Activated T-helper 1 cell treated with anti-CD3 and anti-CD28 coated beads, Interleukin-12 subunit alpha, Interleukin-12 subunit beta, Interleukin-2, Interleukin-4 antibody, amounts not matched to agents 30 ng/mL and 10 ng/mL and 1 ng/mL, durations not matched to agents 14 hours and 24 hours and 36 hours (primary cell): Measurements from ENCODE around the gene PPM1E. TPM values are rescaled to one million over a fixed set of nuclear protein-coding genes. Genes with fewer than 3 reads are reported as not detected.
"Not testable (repeated sequence)": the region's sequence is repeated elsewhere in the genome, so short reads cannot be mapped to it uniquely, and the experiment has no call there.

Source experiments
- DNase-seq: peaks from one replicate; pipeline ENCODE4 v3.0.0; 2021; ENCODE audit warnings: low spot score
- H3K27ac Mint-ChIP-seq: one replicate; pipeline ENCODE4 v1.8.0; 2021; ENCODE audit warnings: mild to moderate bottlenecking, mixed read lengths
- H3K27me3 Mint-ChIP-seq: one replicate; pipeline ENCODE4 v1.8.0; 2022; ENCODE audit warnings: mild to moderate bottlenecking, moderate library complexity, mixed read lengths; ENCODE audit not compliant: insufficient read depth
- H3K36me3 Mint-ChIP-seq: one replicate; pipeline ENCODE4 v1.8.0; 2021; ENCODE audit warnings: low read depth, mixed read lengths
- H3K4me1 Mint-ChIP-seq: one replicate; pipeline ENCODE4 v1.8.0; 2021; ENCODE audit warnings: low read depth, mixed read lengths
- H3K4me3 Mint-ChIP-seq: one replicate; pipeline ENCODE4 v1.8.0; 2021; ENCODE audit warnings: mild to moderate bottlenecking, moderate library complexity, mixed read lengths
- H3K9me3 Mint-ChIP-seq: one replicate; pipeline ENCODE4 v1.8.0; 2021; ENCODE audit warnings: mixed read lengths
- intact Hi-C: fragments of 100-400 bp; cut with micrococcal nuclease; formaldehyde crosslinking; loops from one replicate; pipeline ENCODE4 v1.15.1; 2024
- total RNA-seq: library from RNA; stranded (reverse); gene quantifications from 2 replicates; pipeline ENCODE4 v1.2.3, GENCODE V29; 2022

The PPM1E gene
- total RNA-seq, 1 donor from 2014 or later: 0.03 TPM

- peaks cover 10% of the 10 kb centered on the region for H3K27me3 Mint-ChIP-seq
- H3K4me1 Mint-ChIP-seq: no peaks in the 10 kb centered on the region
- H3K4me3 Mint-ChIP-seq: no peak overlapping the region
- intact Hi-C loops: no loop called here
- H3K36me3 Mint-ChIP-seq: no peaks in the 10 kb centered on the region
- no peak overlapping the region for H3K27ac Mint-ChIP-seq
- no peaks in the 10 kb centered on the region for H3K9me3 Mint-ChIP-seq
- DNase-seq: no peak
Observed at GRCh38 chr17:58829172-58829637, 73.6 kb downstream of the PPM1E start.

- no peak for DNase-seq
- Mint-ChIP-seq H3K27ac (no peak overlapping the region), H3K9me3 (no peaks in the 10 kb centered on the region), H3K4me1 (no peaks in the 10 kb centered on the region), H3K27me3 (peaks cover 12% of the 10 kb centered on the region), H3K36me3 (no peaks in the 10 kb centered on the region), H3K4me3 (no peak overlapping the region)
- intact Hi-C loops: no loop called here
Observed at GRCh38 chr17:58831780-58832179, 76.1 kb downstream of the PPM1E start.

GRCh38 chr17:58832514-58832913 lies 76.9 kb downstream of the PPM1E start:
- Mint-ChIP-seq H3K4me3 (no peak overlapping the region), H3K27ac (no peak overlapping the region), H3K4me1 (no peaks in the 10 kb centered on the region), H3K36me3 (no peaks in the 10 kb centered on the region), H3K9me3 (no peaks in the 10 kb centered on the region), H3K27me3 (peaks cover 12% of the 10 kb centered on the region)
- DNase-seq: no peak
- intact Hi-C loops: no loop called here

- DNase-seq: no peak
- intact Hi-C loops: no loop called here
- H3K27ac Mint-ChIP-seq: no peak overlapping the region
Observed at GRCh38 chr17:58837699-58838098, 82.0 kb downstream of the PPM1E start.

GRCh38 chr17:58840820-58841612 lies 85.4 kb downstream of the PPM1E start:
- DNase-seq: no peak
- peaks cover 19% of the 10 kb centered on the region for H3K27me3 Mint-ChIP-seq
- intact Hi-C loops: no loop called here
- H3K36me3 Mint-ChIP-seq: no peaks in the 10 kb centered on the region
- H3K9me3 Mint-ChIP-seq: no peaks in the 10 kb centered on the region
- no peak overlapping the region for H3K27ac Mint-ChIP-seq
- H3K4me3 Mint-ChIP-seq: no peak overlapping the region
- H3K4me1 Mint-ChIP-seq: no peaks in the 10 kb centered on the region

More at GRCh38 chr17:58837699-58838098, 82.0 kb downstream of the PPM1E start:
- Mint-ChIP-seq H3K36me3 (no peaks in the 10 kb centered on the region), H3K9me3 (no peaks in the 10 kb centered on the region), H3K4me3 (no peak overlapping the region), H3K27me3 (peaks cover 31% of the 10 kb centered on the region), H3K4me1 (no peaks in the 10 kb centered on the region)

GRCh38 chr17:58846413-58846812 lies 90.8 kb downstream of the PPM1E start:
- H3K27ac Mint-ChIP-seq, H3K4me3 Mint-ChIP-seq, H3K9me3 Mint-ChIP-seq, H3K36me3 Mint-ChIP-seq, intact Hi-C loops, H3K27me3 Mint-ChIP-seq, H3K4me1 Mint-ChIP-seq, DNase-seq: not testable (repeated sequence)

GRCh38 chr17:58850106-58850505 lies 94.5 kb downstream of the PPM1E start:
- H3K4me1 Mint-ChIP-seq: not testable (repeated sequence)

GRCh38 chr17:58865301-58865700 lies 109.6 kb downstream of the PPM1E start:
- Mint-ChIP-seq H3K27me3 (peaks cover 14% of the 10 kb centered on the region), H3K27ac (no peak overlapping the region), H3K36me3 (no peaks in the 10 kb centered on the region), H3K4me3 (no peak overlapping the region), H3K9me3 (no peaks in the 10 kb centered on the region), H3K4me1 (no peaks in the 10 kb centered on the region)
- intact Hi-C loops: no loop called here
- no peak for DNase-seq

More at GRCh38 chr17:58850106-58850505, 94.5 kb downstream of the PPM1E start:
- H3K27ac Mint-ChIP-seq, H3K36me3 Mint-ChIP-seq, H3K27me3 Mint-ChIP-seq, DNase-seq, H3K9me3 Mint-ChIP-seq, H3K4me3 Mint-ChIP-seq, intact Hi-C loops: not testable (repeated sequence)

- no peak overlapping the region for H3K4me3 Mint-ChIP-seq
- H3K36me3 Mint-ChIP-seq: no peaks in the 10 kb centered on the region
- H3K27me3 Mint-ChIP-seq: peaks cover 30% of the 10 kb centered on the region
- intact Hi-C loops: no loop called here
- DNase-seq: no peak
- H3K4me1 Mint-ChIP-seq: no peaks in the 10 kb centered on the region
- no peaks in the 10 kb centered on the region for H3K9me3 Mint-ChIP-seq
- no peak overlapping the region for H3K27ac Mint-ChIP-seq
Observed at GRCh38 chr17:58870747-58871146, 115.1 kb downstream of the PPM1E start.

GRCh38 chr17:58873926-58874325 lies 118.3 kb downstream of the PPM1E start:
- Mint-ChIP-seq H3K27ac (no peak overlapping the region), H3K27me3 (peaks cover 18% of the 10 kb centered on the region), H3K4me3 (no peak overlapping the region), H3K4me1 (no peaks in the 10 kb centered on the region), H3K36me3 (no peaks in the 10 kb centered on the region), H3K9me3 (no peaks in the 10 kb centered on the region)
- DNase-seq: no peak
- intact Hi-C loops: no loop called here

GRCh38 chr17:58875261-58875660 lies 119.6 kb downstream of the PPM1E start:
- Mint-ChIP-seq H3K9me3 (no peaks in the 10 kb centered on the region), H3K27ac (no peak overlapping the region), H3K27me3 (peaks cover 19% of the 10 kb centered on the region), H3K4me3 (no peak overlapping the region), H3K4me1 (no peaks in the 10 kb centered on the region), H3K36me3 (no peaks in the 10 kb centered on the region)
- intact Hi-C loops: no loop called here
- DNase-seq: no peak

GRCh38 chr17:58884161-58884560 lies 128.5 kb downstream of the PPM1E start:
- Mint-ChIP-seq H3K4me3 (no peak overlapping the region), H3K4me1 (no peaks in the 10 kb centered on the region)
- intact Hi-C loops: no loop called here

GRCh38 chr17:58886514-58886913 lies 130.9 kb downstream of the PPM1E start:
- no peak overlapping the region for H3K27ac Mint-ChIP-seq

More at GRCh38 chr17:58884161-58884560, 128.5 kb downstream of the PPM1E start:
- H3K9me3 Mint-ChIP-seq: no peaks in the 10 kb centered on the region
- peaks cover 13% of the 10 kb centered on the region for H3K27me3 Mint-ChIP-seq
- no peak for DNase-seq
- no peaks in the 10 kb centered on the region for H3K36me3 Mint-ChIP-seq
- H3K27ac Mint-ChIP-seq: no peak overlapping the region

More at GRCh38 chr17:58886514-58886913, 130.9 kb downstream of the PPM1E start:
- H3K4me3 Mint-ChIP-seq: no peak overlapping the region
- DNase-seq: no peak
- no peaks in the 10 kb centered on the region for H3K9me3 Mint-ChIP-seq
- no peaks in the 10 kb centered on the region for H3K36me3 Mint-ChIP-seq
- peaks cover 9% of the 10 kb centered on the region for H3K27me3 Mint-ChIP-seq
- intact Hi-C loops: no loop called here
- no peaks in the 10 kb centered on the region for H3K4me1 Mint-ChIP-seq
